DOHH2 (cell line): Measurements from ENCODE around the gene SLC43A2.

Experiments used
- EZH2phosphoT487 ChIP-seq: fragments of 200-600 bp; sonication (generic); IDR thresholded peaks from 2 replicates; pipeline ENCODE4 v1.6.1; 2017; ENCODE audit warnings: borderline replicate concordance, mild to moderate bottlenecking, antibody characterized with exemption, low read length, moderate library complexity, mixed read lengths
- TF ChIP-seq, protein P1 (sequence below): fragments of 200-600 bp; sonication (generic); IDR thresholded peaks from one replicate; pipeline ENCODE4 v1.5.1; 2014; ENCODE audit warnings: antibody characterized with exemption, mild to moderate bottlenecking, low read depth, low read length; ENCODE audit not compliant: poor library complexity, severe bottlenecking

DNA sequence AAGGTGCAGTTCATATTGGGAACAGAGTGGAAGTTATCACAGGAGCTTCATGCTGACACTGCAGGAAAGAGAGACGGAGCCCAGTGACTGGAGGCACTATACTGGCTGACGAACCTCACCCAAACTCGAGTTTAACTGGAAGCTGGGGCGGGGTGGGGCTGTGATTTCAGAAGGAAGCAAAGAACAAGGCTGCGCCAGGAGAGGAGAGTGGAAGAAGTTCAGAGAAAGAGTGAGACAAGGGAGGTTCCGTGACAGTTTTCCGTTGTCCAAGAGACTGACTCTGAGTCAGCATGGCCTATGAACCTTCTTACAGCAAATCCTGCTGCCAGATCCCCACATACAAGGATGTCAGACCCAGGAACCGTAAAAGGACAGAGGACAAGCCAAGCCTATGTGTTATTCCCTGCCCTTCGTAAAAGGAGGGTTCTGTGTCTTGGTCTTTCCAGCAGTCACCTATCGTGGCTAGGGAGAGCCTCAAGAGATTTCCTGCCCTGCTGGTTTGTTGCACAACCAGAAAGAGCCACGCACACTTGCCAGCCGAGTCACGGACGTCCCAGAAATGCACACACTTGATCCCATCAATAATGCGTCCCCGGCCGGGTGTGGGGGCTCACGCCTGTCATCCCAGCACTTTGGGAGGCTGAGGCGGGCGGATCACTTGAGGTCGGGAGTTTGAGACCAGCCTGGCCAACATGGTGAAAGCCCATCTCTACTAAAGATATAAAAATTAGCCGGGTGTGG lies 71.1 kb downstream of the SLC43A2 start:
- TF ChIP-seq, protein P1, sequence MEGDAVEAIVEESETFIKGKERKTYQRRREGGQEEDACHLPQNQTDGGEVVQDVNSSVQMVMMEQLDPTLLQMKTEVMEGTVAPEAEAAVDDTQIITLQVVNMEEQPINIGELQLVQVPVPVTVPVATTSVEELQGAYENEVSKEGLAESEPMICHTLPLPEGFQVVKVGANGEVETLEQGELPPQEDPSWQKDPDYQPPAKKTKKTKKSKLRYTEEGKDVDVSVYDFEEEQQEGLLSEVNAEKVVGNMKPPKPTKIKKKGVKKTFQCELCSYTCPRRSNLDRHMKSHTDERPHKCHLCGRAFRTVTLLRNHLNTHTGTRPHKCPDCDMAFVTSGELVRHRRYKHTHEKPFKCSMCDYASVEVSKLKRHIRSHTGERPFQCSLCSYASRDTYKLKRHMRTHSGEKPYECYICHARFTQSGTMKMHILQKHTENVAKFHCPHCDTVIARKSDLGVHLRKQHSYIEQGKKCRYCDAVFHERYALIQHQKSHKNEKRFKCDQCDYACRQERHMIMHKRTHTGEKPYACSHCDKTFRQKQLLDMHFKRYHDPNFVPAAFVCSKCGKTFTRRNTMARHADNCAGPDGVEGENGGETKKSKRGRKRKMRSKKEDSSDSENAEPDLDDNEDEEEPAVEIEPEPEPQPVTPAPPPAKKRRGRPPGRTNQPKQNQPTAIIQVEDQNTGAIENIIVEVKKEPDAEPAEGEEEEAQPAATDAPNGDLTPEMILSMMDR: no peak
- no peak for TF ChIP-seq EZH2phosphoT487
